HG03432 (cell line): ENCODE measurements around the gene PAK4.
"Not testable (repeated sequence)": the region's sequence is repeated elsewhere in the genome, so short reads cannot be mapped to it uniquely, and the experiment has no call there.

ENCODE experiments used
- ATAC-seq: cut with Tn5 transposase; IDR thresholded peaks from one replicate; pipeline ENCODE4 v1.9.1; 2021; ENCODE audit warnings: mild to moderate bottlenecking, moderate library complexity; ENCODE audit not compliant: unreplicated experiment

PAK4 gene

GRCh38 chr19:39200803-39201115, 75.2 kb downstream of the PAK4 start:
- ATAC-seq = no peak

DNA sequence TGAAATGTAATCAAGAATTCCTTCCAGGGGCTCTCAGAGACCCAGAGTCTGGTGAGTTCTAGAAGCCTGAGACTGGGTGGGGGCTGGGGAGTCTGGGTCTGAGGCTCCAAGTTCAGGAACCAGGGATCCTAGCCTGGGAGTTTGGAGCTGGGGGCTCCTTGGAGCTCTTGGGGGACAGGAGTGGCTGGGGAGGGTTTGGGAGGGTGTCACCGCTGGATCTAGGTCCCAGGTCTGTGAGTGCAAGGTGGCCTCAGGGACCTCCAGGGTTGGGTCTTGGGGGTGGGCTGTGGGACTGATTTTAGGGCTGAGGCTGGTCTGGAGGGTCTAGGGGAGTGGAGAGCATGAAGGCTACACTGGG, 77.4 kb downstream of the PAK4 start:
- ATAC-seq = no peak

- ATAC-seq = no peak
These were observed 78.1 kb downstream of the PAK4 start, which contains the start of gene SYCN for GRCh38 chr19:39203372-39204341. Gene SYCN, minus strand, starts transcription at chr19:39204263. Its CDS starts 9 bp downstream, at chr19:39204254.

DNA sequence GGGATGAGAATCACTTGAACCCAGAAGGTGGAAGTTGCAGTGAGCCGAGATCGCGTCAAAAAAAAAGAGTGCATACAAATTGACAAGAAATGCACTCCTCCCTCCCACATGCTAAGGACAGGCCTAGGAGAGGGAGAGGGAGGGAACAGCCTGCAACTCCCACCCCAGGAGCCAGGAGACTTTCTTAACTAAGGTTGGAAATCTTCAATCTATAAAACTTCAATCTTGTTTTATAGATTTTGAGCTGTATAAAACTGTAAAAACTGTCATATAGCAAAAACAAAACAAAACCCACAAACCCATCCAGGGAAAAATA, 79.8 kb downstream of the PAK4 start:
- ATAC-seq = no peak

DNA sequence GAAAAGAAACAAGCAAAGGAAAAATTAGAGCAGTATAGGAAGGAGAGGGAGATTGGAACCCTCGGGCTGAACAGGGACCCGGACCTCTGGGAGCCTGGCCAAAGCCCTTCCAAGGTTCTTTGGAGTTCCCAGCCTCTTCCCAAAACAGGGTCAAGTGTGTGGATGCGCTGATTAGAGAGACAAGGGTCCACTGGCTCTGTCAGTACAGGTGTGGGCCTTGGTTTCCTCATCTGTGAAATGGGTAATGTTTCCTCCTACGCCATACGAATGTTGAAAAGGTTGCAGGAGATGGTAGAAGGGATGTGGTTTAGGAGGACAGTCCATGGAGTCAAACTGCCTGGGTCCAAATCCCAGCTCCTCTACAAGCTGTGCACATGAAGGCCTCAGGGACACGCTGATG, 80.5 kb downstream of the PAK4 start:
- ATAC-seq = no peak

DNA sequence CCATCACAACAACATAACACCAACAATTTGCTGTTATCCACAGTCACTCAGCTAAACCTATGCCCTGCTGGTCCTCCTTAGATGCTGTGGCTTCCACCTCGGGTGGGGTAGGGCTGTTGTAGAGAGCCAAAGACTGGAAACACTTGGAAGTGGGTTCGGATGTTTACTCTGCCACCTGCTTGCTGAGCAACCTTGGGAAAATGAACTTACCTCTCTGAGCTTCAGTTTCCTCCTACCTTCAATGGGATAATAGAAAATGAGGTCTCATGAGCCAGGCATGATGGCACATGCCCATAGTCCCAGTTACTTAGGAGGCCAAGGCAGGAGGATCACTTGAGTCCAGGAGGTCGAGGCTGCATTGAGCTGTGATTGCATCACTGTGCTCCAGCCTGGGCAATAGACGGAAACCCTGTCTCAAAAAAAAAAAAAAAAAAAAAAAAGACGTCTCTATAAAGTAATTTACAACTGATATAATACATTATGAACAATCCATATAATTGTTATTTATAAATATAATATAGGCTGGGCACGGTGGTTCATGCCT, 81.8 kb downstream of the PAK4 start:
- no peak for ATAC-seq

DNA sequence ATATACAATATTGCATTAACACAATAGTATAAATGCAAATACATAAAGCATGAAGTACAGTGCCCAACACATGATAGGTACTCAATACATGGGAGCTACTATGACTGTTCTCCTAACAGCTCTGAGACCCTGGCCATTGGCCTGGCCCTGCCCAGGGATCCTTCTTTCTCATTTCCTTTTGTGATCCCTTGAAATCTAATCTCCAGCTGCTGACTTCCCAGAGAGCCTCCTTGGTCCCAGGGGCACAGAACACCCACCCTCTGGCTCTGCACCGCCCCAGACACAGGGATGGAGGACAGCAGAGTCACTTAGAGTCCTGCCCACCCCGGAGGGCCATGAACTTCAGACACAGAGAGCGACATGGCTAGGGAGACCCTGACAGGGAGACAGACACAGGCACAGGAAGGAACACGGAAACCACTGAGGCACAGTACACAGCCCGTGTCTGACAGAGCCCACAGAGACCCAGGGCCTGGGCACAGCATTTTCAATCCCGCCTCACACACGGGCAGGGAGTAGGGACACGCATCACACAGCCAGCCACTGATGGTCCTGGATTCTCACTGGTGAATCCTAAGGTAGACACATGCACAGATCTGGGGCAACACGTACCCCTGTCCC, 82.7 kb downstream of the PAK4 start:
- ATAC-seq = no peak

DNA sequence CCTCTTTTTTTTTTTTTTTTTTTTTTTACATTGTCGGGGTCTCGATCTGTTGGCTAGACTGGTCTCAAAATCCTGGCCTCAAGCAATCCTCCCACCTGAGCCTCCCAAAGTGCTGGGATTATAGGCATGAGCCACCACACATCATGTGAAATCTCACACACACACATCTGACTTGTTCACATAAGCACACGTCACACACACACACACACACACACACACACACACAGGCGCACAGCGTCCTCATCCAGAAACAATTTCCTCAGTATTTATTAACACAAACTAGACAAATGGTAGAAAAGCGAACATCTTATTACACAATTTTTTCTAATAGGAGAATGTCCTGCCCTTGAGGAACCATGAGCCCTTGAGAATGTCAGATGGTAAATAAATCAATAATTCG, 83.6 kb downstream of the PAK4 start:
- no peak for ATAC-seq

DNA sequence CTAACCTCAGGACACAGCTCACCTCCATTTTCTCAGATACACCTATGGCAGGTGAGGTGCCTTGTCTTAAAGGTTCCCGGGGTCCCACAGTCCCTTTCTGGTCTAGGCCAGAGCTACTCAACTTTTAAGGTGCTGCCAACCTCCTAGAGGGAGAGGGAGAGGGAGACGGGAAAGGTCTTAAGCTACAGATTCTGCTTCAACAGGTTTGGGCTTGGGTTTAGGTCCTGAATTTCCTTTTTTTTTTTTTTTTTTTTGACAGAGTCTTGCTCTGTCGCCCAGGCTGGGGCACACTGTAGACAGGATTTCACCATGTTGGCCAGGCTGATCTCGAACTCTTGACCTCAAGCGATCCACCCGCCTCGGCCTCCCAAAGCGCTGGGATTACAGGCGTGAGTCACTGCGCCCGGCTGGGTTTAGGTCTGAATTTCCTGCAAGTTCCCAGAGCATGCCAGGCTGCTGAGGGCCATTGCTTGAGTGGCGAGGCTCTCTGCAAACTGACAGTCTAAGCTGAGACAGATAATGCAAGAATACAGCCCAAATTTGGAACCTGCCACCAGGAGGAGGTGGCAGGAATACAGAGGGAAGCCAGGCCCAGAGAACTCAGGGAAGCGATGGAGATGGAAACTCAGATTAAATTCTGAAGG, 86.3 kb downstream of the PAK4 start:
- no peak for ATAC-seq

DNA sequence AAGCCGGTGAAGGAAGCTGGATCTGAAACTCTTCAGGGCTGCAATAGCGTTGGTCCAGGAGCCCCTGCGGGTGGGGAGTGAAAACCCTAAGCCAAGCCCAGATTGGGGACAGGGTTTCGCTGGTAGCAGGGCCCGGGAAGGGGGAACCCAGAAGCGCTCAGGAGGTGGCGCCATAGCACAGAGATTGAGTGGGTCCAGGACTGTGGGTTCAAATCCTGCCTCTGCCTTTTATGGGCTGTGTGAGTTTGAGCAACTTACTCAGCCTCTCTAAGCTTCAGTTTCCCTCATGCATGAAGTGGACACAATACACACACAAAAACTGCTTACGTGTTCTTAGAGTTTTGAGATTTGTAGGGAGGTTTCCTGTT, 86.8 kb downstream of the PAK4 start:
- no peak for ATAC-seq

- not testable (repeated sequence) for ATAC-seq
These were observed 89.7 kb downstream of the PAK4 start for GRCh38 chr19:39215323-39215722.

DNA sequence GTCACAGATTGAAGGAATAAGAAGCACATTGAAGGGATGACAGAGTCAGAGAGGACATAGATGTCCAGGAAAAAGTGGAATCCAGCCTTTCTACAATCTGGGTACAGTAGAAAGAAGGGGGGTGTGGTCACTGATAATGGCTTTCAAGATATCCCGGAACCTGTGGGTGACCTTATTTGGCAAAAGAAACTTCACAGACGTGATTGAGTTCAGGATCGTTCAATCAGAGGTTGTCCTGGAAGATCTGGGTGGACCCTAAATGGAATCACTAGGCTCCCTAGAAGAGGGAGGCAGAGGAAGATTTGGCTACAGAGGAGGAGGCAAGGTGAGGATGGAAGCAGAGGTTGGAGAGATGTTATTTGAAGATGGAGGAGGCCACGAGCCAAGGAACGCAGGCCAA, 91.5 kb downstream of the PAK4 start:
- no peak for ATAC-seq

DNA sequence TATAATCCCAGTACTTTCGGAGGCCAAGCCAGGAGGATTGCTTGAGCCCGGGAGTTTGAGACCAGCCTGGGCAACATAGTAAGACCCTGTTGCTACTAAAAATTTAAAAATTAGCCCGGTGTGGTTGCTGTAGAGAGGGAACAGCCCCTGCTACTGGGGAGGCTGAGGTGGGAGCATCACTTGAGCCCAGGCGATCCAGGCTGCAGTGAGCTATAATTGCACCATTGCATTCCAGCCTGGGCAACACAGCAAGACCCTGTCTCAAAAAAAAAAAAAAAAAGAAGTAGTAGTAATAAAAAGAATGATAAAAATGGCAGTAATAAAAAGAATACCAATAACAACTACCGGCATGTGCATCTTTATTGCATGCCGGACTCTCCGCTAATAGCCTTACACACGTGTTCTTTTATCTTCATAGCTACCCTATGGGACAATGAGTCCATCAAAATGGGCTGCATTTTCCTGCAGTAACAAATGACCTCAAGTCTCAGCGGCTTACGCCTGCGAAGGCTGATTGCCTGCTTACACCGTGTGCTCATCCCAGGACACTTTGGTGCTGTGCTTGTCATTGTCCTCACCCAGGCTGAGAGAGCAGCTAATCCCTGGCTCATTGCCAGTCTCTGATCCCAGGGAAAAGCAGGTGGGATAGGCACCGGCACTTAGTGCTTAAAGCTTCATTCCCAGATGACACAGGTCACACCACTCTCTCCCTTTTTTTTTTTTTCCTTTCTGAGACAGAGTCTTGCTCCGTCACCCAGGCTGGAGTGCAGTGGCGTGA, 92.8 kb downstream of the PAK4 start:
- no peak for ATAC-seq

GRCh38 chr19:39219108-39219507, 93.5 kb downstream of the PAK4 start:
- ATAC-seq = not testable (repeated sequence)

DNA sequence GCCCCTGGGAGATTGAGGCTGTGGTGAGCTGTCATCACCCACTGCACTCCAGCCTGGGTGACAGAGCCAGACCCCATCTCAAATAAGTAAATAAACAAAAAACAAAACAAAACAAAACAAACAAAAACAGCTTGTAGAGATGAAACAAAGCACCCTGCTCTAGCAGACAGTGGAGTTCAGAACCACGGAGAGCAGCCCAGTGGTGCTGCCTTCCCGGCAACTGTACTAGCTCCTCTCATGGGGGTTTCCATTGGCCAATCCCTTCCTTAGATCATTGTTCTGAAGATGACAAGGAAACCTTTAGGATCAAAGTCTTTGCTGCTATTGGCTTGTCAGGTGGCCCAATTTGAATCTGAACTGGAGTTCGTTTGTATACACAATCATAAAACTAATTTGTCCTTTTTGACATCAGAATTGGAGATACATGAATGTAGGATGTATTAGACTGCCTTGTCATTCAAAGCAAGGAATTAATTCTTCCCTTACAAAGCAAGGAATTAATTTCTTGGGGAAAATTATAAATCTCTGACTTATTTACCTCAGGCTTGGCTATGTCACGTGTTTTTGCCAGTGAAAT, 98.2 kb downstream of the PAK4 start:
- no peak for ATAC-seq

DNA sequence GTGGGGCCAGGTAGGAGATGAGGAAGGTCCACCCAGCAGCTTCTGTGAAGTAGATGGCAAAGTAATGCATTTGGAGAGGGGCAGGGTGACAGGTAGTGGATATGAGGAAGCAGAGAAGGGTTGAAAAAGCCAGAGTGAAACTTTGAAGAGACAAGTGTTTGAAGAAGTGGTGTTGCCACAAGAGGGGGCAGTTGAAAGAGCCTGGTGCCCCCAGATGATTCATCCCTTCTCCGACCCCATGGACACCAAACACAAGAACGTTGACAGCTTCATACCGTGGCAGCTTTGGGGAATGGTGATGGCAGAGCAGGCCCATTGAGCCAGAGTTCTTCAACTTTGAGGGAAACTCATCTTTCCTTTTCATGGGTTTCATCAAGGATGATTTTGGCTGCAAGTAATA, 99.3 kb downstream of the PAK4 start:
- no peak for ATAC-seq
